NCI-H82 treated with DMSO at 0.1 percent for 48 hours (cell line): Measurements from ENCODE around the gene RAB11FIP5.

Experiments
- DNase-seq: peaks from one replicate; lab custom pipeline; 2025; ENCODE audit not compliant: unreplicated experiment; lab: John Stamatoyannopoulos, UW

RAB11FIP5 gene

GRCh38 chr2:73034661-73035375 lies 77.9 kb downstream of the RAB11FIP5 start:
- DNase-seq = no peak

GRCh38 chr2:73033766-73034381 lies 78.9 kb downstream of the RAB11FIP5 start:
- no peak for DNase-seq

DNA sequence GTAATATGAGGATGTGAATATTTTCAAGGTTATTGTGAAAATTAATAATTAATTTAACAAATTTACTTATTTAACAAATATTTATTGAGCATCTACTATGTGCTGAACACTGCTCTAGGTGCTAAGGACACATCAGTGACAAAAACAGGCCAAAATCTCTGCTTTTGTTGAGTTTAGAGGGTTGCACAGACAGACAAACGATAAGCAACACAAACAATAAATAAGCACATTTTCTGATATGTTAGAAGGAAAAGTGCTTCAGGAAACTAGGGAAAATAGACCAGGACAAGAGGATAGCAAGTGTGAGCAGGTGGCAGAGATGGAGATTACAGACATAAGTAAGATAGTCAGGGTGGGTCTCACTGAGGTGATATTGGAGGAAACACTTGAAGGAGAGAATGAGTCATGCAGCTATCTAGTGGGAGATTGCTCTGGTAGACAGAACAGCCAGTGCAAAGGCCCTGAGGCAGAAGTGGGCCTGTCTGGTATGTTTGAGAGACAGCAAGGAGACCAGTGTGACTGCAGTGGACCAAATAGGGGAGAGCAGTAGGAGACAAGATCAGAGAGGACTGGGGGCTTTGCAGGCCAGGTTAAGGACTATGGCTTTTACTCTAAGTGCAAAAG lies 79.5 kb downstream of the RAB11FIP5 start:
- DNase-seq = no peak

- no peak for DNase-seq
These were observed 80.0 kb downstream of the RAB11FIP5 start for GRCh38 chr2:73032702-73033097.

DNA sequence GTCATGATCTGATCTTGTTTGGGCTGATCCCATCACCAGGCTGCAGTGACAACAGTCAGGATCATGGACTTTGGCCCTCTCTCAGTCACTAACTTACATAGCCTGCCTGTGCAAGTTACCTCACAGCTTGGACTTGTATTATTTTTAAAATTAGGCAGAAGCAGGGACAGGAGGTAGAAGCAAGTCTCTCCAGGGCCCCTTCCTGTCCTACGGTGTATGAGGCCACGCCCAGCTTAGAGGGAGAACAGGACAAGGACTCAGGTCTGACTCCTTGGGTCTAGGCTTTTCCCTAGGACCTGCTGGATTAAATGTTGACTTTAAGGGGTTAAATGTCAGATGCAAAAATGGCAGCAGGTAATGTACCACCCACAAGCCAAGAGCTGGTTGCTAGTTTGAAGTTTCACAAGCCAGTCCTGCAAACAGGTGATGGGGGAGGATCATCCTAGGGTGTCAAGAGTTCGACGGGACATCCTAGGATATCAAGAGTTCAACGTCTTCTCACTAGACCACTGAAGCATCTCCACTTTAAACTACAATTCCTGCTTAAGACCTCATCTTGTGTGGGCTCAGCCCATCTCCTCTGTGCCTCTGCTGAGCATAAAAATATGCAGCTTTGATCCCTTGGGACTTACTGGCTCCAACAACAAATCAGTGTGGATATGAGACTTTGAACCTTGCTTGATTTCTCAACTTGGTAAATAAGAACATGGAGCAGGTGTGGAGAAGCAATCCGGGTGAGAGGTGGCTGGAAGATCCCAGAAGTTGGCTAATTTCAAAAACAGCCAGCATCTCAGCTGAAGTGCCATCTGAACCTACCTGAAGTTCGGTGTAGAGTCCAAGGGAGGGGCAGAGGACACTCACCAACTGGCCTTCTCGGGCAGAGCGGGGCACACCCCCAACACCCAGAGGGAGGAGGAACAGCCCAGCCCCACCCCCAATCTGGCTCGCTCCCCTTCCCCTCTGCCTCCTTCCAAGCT lies 80.7 kb downstream of the RAB11FIP5 start:
- DNase-seq = no peak

- no peak for DNase-seq
These were observed 81.6 kb downstream of the RAB11FIP5 start for GRCh38 chr2:73031095-73031678.

GRCh38 chr2:73028841-73029240 lies 83.9 kb downstream of the RAB11FIP5 start:
- no peak for DNase-seq

- DNase-seq = no peak
These were observed 85.4 kb downstream of the RAB11FIP5 start for GRCh38 chr2:73027340-73027739.

DNA sequence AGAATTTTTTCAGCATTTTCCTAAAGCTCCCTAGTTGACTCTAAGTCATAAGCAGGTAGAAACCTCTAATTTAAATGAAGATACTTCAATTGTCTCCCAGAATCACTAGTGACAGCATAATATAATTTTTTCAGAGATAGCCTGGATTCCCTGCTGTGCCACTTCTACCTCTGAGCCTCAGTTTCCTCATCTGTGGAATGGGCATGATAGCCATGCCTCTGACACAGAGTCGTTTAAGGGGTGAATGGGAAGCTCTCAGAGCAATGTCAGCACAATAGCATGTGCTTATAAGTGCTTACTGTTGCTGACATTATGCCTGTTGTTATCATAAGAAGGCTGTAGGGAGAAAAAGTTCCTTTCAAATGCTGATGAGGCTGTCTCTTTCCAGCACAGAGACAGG lies 89.3 kb downstream of the RAB11FIP5 start:
- DNase-seq = no peak
